GM13976 (cell line): ENCODE data around the gene CD300A.

Source experiments
- DNase-seq: peaks from one replicate; pipeline ENCODE4 v3.0.0; 2012; ENCODE audit warnings: low spot score
- CTCF ChIP-seq: IDR thresholded peaks from 2 replicates; pipeline ENCODE4 v1.5.1; 2012; ENCODE audit warnings: borderline replicate concordance, mild to moderate bottlenecking; ENCODE audit not compliant: insufficient read depth; ENCODE audit errors: extremely low read depth, missing control alignments, control extremely low read depth
- in situ Hi-C: fragments of 300-500 bp; cut with MboI; formaldehyde crosslinking; loops from one replicate; pipeline ENCODE4 v1.12.0; 2022; ENCODE audit warnings: low sequenced_read_pairs, mixed read lengths, inconsistent platforms; ENCODE audit not compliant: unreplicated experiment

Gene CD300A

GRCh38 chr17:74467221-74467951, 952 bp downstream of the CD300A start:
- in situ Hi-C loops = no loop called here
- peak; percentile 81 for DNase-seq
- TF ChIP-seq CTCF = no peak

- no peak for TF ChIP-seq CTCF
- in situ Hi-C loops = no loop called here
- no peak for DNase-seq
Measured at GRCh38 chr17:74471341-74471740, 4.9 kb downstream of the CD300A start.

GRCh38 chr17:74472890-74473289, 6.5 kb downstream of the CD300A start:
- in situ Hi-C loops = no loop called here
- DNase-seq = no peak
- TF ChIP-seq CTCF = no peak

- no peak for DNase-seq
- in situ Hi-C loops = no loop called here
- no peak for TF ChIP-seq CTCF
Measured at GRCh38 chr17:74473294-74473693, 6.9 kb downstream of the CD300A start.

DNA sequence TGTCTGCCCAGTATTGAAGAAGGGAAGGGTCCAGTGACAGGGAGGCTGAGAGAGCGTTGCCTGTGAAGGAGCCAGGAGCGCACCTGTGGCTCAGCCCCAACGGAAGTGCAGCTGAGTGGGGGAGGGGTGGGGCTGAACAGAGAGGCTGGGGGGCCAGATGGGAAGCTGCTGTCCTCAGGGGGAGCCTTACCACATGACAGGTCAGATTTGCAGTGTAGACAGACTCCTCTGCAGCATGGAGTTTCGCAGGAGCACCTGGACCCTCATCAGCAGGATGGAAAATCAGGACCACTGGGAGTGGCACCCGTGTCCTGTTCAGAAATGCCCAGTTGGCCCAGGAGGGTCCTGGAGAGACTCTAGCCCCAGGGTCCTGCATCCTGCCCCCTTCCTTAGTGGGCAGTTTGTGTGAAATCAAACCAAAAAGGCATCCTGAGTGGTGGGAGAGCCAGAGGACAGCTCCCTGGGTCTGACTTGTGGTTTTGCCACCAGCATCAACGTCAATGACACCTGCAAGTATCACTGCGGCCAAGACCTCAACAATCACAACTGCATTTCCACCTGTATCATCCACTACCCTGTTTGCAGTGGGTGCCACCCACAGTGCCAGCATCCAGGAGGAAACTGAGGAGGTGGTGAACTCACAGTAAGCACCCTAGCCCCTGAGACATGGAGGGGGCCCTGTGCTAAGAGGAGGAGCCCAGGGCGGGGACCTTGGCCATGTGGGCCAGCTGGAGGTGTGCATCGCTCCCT, 7.8 kb downstream of the CD300A start:
- in situ Hi-C loops = no loop called here
- no peak for DNase-seq
- no peak for TF ChIP-seq CTCF

DNA sequence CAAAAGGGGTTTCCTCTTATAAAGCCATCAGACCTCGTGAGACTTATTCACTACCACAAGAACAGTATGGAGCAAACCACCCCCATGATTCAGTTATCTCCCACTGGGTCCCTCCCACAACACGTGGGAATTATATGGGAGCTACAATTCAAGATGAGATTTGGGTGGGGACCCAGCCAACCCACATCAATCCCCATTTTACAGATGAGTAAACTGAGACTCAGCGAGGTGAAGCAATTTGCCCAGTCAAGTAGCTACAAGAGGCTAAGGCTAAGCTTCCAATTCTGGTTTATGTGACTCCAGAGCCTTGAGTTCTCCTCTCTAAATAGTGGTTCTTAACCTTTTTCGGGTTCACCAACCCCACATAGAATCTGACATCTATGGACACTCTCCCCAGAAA, 8.8 kb downstream of the CD300A start:
- no peak for TF ChIP-seq CTCF
- in situ Hi-C loops = no loop called here
- DNase-seq = no peak
